Measurements from ENCODE around the gene KRT79. TPM values are rescaled to one million over a fixed set of nuclear protein-coding genes. Genes with fewer than 3 reads are reported as not detected.

The KRT79 gene
- total and polyA plus RNA-seq, 2 of the 8 experiments (the other 6 are each of a cell fraction or from before 2014, with no cell fraction given), result not detected

- H2AFZ ChIP-seq (ENCODE audit: low read length), result no peak overlapping the region
- no peak overlapping the region for H3K4me2 ChIP-seq (ENCODE audit: insufficient read depth in 1 of 2, low read depth in 2 of 2, low read length in 2 of 2)
- H3K36me3 ChIP-seq (ENCODE audit: control insufficient read depth in 2 of 4, insufficient read depth in 4 of 4, low read length in 3 of 4), result no peaks in the 10 kb centered on the region
- ChIA-PET POLR2A (ENCODE audit: partially characterized antibody) (no interaction called here), CTCF (ENCODE audit: partially characterized antibody) (interaction anchor here (0.7 to 1.9 kb wide), 9 partner anchors 9 to 279 kb away, joined by 3 to 6 read pairs (median 3); no protein-coding TSS in a partner anchor)
- no peak overlapping the region for H3K14ac ChIP-seq (ENCODE audit: insufficient read length)
- H3K9me3 ChIP-seq (ENCODE audit: insufficient read depth in 2 of 2, low read depth in 1 of 2, low read length in 1 of 2), result no peaks in the 10 kb centered on the region
- H3K9ac ChIP-seq (replicated peaks in 1 of 4; ENCODE audit: extremely low read depth in 1 of 4, low read depth in 3 of 4, low read length in 3 of 4), result no peak overlapping the region
- DNase-seq (ENCODE audit: low read depth in 1 of 2, low spot score in 2 of 2) (no peak), FAIRE-seq (no peak)
- H3K4ac ChIP-seq (replicated peaks; ENCODE audit: insufficient read length, low read depth, low read length), result no peak overlapping the region
- H3K79me2 ChIP-seq (ENCODE audit: control insufficient read depth in 1 of 2, insufficient read depth in 2 of 2, low read length in 2 of 2), result no peaks in the 10 kb centered on the region
- no peak overlapping the region for H2BK20ac ChIP-seq (ENCODE audit: low read length)
- no peak overlapping the region for H3K56ac ChIP-seq (replicated peaks; ENCODE audit: insufficient read length, low read depth, low read length)
- no peak overlapping the region for H2BK120ac ChIP-seq (replicated peaks; ENCODE audit: low read depth, low read length)
- no peak overlapping the region for H3K23ac ChIP-seq (ENCODE audit: insufficient read length)
- no peak overlapping the region for H2BK5ac ChIP-seq (ENCODE audit: low read depth, low read length)
- no peak overlapping the region for H2AK5ac ChIP-seq (ENCODE audit: low read depth, low read length)
- H2BK12ac ChIP-seq (ENCODE audit: low read depth, low read length), result no peak overlapping the region
- H3K18ac ChIP-seq (ENCODE audit: extremely low read depth, low read length), result no peak overlapping the region
- 86% methylated on average over 7 of the region's 7 CpGs; no CpG with 5 or more reads in 1 of the 2 experiments for WGBS, 2 experiments (ENCODE audit: extremely low coverage in 1 of 2, insufficient coverage in 1 of 2, insufficient read length in 1 of 2, insufficient replicate concordance in 2 of 2, low coverage in 1 of 2, low lambda C conversion rate in 2 of 2, missing lambda C conversion rate in 1 of 2)
- H3K27me3 ChIP-seq (replicated peaks in 1 of 4; ENCODE audit: control insufficient read depth in 3 of 4, extremely low read depth in 1 of 4, insufficient read depth in 3 of 4, low read length in 3 of 4), result no peaks in the 10 kb centered on the region
- H2BK15ac ChIP-seq (ENCODE audit: low read length), result no peak overlapping the region
- H3K27ac ChIP-seq (ENCODE audit: low read depth, low read length), result no peak overlapping the region
- H3K4me1 ChIP-seq (replicated peaks in 1 of 4; ENCODE audit: control insufficient read depth in 3 of 4, insufficient read depth in 4 of 4, low read length in 3 of 4), result peaks cover 0 to 2% (median 0%) of the 10 kb centered on the region in 4 experiments; a peak in 1 of 7 replicates
- H4K20me1 ChIP-seq (replicated peaks in 1 of 2; ENCODE audit: control insufficient read depth in 1 of 2, insufficient read depth in 2 of 2, low read length in 2 of 2), result no peaks in the 10 kb centered on the region
- no peak overlapping the region for H4K8ac ChIP-seq (ENCODE audit: extremely low read depth, insufficient read depth, low read length)
- no peaks in the 10 kb centered on the region for H3K23me2 ChIP-seq (ENCODE audit: low read depth, low read length)
- H4K5ac ChIP-seq (ENCODE audit: insufficient read length, low read depth, low read length), result no peak overlapping the region
- no peak overlapping the region for H4K91ac ChIP-seq (replicated peaks; ENCODE audit: insufficient read length, low read length)
- H3K79me1 ChIP-seq (ENCODE audit: low read depth, low read length), result no peaks in the 10 kb centered on the region
- H3K4me3 ChIP-seq (ENCODE audit: extremely low read depth in 1 of 4, insufficient read depth in 2 of 4, low read depth in 3 of 4, low read length in 4 of 4), result no peak overlapping the region
- TF ChIP-seq RBBP5 (IDR thresholded peaks at IDR 0.05; ENCODE audit: borderline replicate concordance, low read depth, low read length), result no peak
- TF ChIP-seq POU5F1 (IDR thresholded peaks at IDR 0.05; ENCODE audit: low read depth, low read length), result no peak
- TF ChIP-seq PHF8 (conservative IDR thresholded peaks at IDR 0.05; ENCODE audit: low read depth, low read length), result no peak
- no peak for TF ChIP-seq FOSL1 (IDR thresholded peaks at IDR 0.05; ENCODE audit: insufficient read depth, low read depth, low read length)
- TF ChIP-seq EZH2 (IDR thresholded peaks at IDR 0.05; ENCODE audit: low read depth, low read length, severe bottlenecking), result no peak
- no peak for TF ChIP-seq TAF1 (IDR thresholded peaks at IDR 0.05; ENCODE audit: low read depth, low read length)
- no peak for TF ChIP-seq TBP (IDR thresholded peaks at IDR 0.05; ENCODE audit: low read depth, low read length)
- TF ChIP-seq HDAC6 (IDR thresholded peaks at IDR 0.05; ENCODE audit: low read depth, low read length), result no peak
- TF ChIP-seq SP1 (IDR thresholded peaks at IDR 0.05; ENCODE audit: low read depth, low read length), result no peak
- TF ChIP-seq POLR2AphosphoS5 (IDR thresholded peaks at IDR 0.05; ENCODE audit: low read depth, low read length), result no peak
Observed at GRCh38 chr12:52861511-52861910, 27.4 kb upstream of the KRT79 start.

Measured in H1 (cell line).